K562 (cell line): ENCODE results near the gene BAD. TPM values are rescaled to one million over a fixed set of nuclear protein-coding genes. Genes with fewer than 3 reads are reported as not detected.
A peak's percentile ranks its signal among the peaks of the same experiment; 100 is the strongest.

Experiments
- BMI1 ChIP-seq: fragments of 150-350 bp; IDR thresholded peaks from 2 replicates; pipeline ENCODE4 v1.6.1; 2014; ENCODE audit warnings: low read length
- KLF16 ChIP-seq: IDR thresholded peaks from 2 replicates; pipeline ENCODE4 v1.6.1; 2016; ENCODE audit warnings: antibody characterized with exemption
- NBN ChIP-seq: fragments of 450-650 bp; IDR thresholded peaks from 2 replicates; pipeline ENCODE4 v1.6.1; 2016; ENCODE audit warnings: low read depth, mild to moderate bottlenecking
- NCOA1 ChIP-seq: fragments of 450-650 bp; IDR thresholded peaks from 2 replicates; pipeline ENCODE4 v1.6.1; 2016; ENCODE audit warnings: low read depth
- PREB ChIP-seq: sonication (generic); formaldehyde crosslinking; IDR thresholded peaks from 2 replicates; pipeline ENCODE4 v1.8.1; 2023; ENCODE audit warnings: mild to moderate bottlenecking, missing genetic modification reagents
- SMARCE1 ChIP-seq: fragments of 450-650 bp; IDR thresholded peaks from 2 replicates; pipeline ENCODE4 v1.7.1; 2016; ENCODE audit warnings: mild to moderate bottlenecking
- SRSF3 ChIP-seq: fragments of 200-400 bp; formaldehyde crosslinking; IDR thresholded peaks from 2 replicates; pipeline ENCODE4 v1.6.1; 2016; ENCODE audit warnings: mild to moderate bottlenecking, low read length, moderate library complexity; ENCODE audit not compliant: insufficient read depth
- SUPT5H ChIP-seq: fragments of 450-650 bp; IDR thresholded peaks from 2 replicates; pipeline ENCODE4 v1.6.1; 2016
- TEAD1 ChIP-seq, 2 experiments: fragments of 450-650 bp in 1 of 2; sonication (generic) in 1 of 2; formaldehyde crosslinking; IDR thresholded peaks; 2 replicates each; pipeline versions ENCODE4 v1.4.0 to v1.8.0; 2020 to 2022; ENCODE audit warnings: mild to moderate bottlenecking in 2 of 2, missing genetic modification reagents in 1 of 2
- ZNF121 ChIP-seq: sonication (generic); formaldehyde crosslinking; conservative IDR thresholded peaks from 2 replicates; pipeline ENCODE4 v1.8.0; 2022; ENCODE audit warnings: missing genetic modification reagents
- ZNF263 ChIP-seq: sonication (generic); formaldehyde crosslinking; IDR thresholded peaks from 2 replicates; pipeline ENCODE4 v1.8.0; 2022; ENCODE audit warnings: mild to moderate bottlenecking, missing genetic modification reagents, borderline replicate concordance
- ZNF592 ChIP-seq: fragments of 450-650 bp; IDR thresholded peaks from 2 replicates; pipeline ENCODE4 v1.6.1; 2017; ENCODE audit warnings: antibody characterized with exemption, mild to moderate bottlenecking
- ZNF717 ChIP-seq: fragments of 250-450 bp; sonication (Bioruptor Pico); IDR thresholded peaks from 2 replicates; pipeline ENCODE4 v1.5.0; 2021
- ZNF740 ChIP-seq, 3 experiments: fragments of 200-800 bp in 1 of 3; sonication (Bioruptor generic) in 1 of 3; sonication (generic) in 1 of 3; formaldehyde crosslinking in 1 of 3; IDR thresholded peaks; 2 replicates each; pipeline versions ENCODE4 v1.6.1 to v1.8.0; 2016 to 2022; ENCODE audit warnings: mild to moderate bottlenecking in 2 of 3, missing compliant biosample characterization in 2 of 3, missing genetic modification characterization in 2 of 3, missing genetic modification reagents in 1 of 3
- polyA plus RNA-seq, 8 experiments: library from polyadenylated mRNA; depleted of rRNA in 4 of 8; stranded (reverse) in 5 of 8; unstranded in 3 of 8; fragments of >200 nt; fragmentation: Nextera tagmentation in 2 of 8; fragmentation: Illumina TruSeq in 1 of 8; extraction: Ambion mirVana in 2 of 8; extraction: Trizol in 1 of 8; gene quantifications; 2 replicates each; pipeline versions ENCODE4 v1.2.1 to v1.2.3, GENCODE V29; 2011 to 2014; ENCODE audit warnings: inconsistent platforms in 1 of 8, missing spikeins in 1 of 8
- total RNA-seq, 7 experiments: library from RNA; depleted of rRNA in 6 of 7; stranded (reverse); fragments of >200 nt in 6 of 7; fragmentation: Illumina TruSeq in 2 of 7; extraction: Trizol in 2 of 7; gene quantifications; 2 replicates each; pipeline versions ENCODE4 v1.2.1 to v1.2.3, GENCODE V29; 2011 to 2021; ENCODE audit warnings: low replicate concordance in 1 of 7
- TF ChIP-seq, protein P1 (sequence below): sonication (generic); IDR thresholded peaks from 2 replicates; pipeline ENCODE4 v1.6.1; 2016
- TF ChIP-seq, protein P2 (sequence below), 2 experiments: fragments of 450-650 bp; IDR thresholded peaks; 2 replicates each; pipeline ENCODE4 v1.6.1; 2018; ENCODE audit warnings: mild to moderate bottlenecking in 2 of 2, low read depth in 1 of 2; ENCODE audit not compliant: partially characterized antibody in 2 of 2

Gene BAD
- total and polyA plus RNA-seq, 9 of the 15 experiments (the other 6 are each of a cell fraction or from before 2014, with no cell fraction given) = 0.61 to 45.6 (median 11.8) TPM

- TF ChIP-seq KLF16 = no peak
- TF ChIP-seq BMI1 = no peak
- no peak for TF ChIP-seq NCOA1
- no peak for TF ChIP-seq SRSF3
- TF ChIP-seq TEAD1 (CRISPR knock-in tag; IDR thresholded peaks at IDR 0.05) = 0 out of 4 replicates have a peak, but pooled peaks of 1 of the 2 experiments have one; percentile 48
- TF ChIP-seq ZNF263 (CRISPR knock-in tag) = peak; percentile 40; the same call in 1 of the 2 replicates
- TF ChIP-seq, protein P1, sequence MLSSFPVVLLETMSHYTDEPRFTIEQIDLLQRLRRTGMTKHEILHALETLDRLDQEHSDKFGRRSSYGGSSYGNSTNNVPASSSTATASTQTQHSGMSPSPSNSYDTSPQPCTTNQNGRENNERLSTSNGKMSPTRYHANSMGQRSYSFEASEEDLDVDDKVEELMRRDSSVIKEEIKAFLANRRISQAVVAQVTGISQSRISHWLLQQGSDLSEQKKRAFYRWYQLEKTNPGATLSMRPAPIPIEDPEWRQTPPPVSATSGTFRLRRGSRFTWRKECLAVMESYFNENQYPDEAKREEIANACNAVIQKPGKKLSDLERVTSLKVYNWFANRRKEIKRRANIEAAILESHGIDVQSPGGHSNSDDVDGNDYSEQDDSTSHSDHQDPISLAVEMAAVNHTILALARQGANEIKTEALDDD = no peak
- no peak; the same call in 1 of the 2 replicates for TF ChIP-seq ZNF740 (CRISPR knock-in tag; IDR thresholded peaks at IDR 0.05)
- TF ChIP-seq ZNF740 (tag; IDR thresholded peaks at IDR 0.05) = no peak; a peak in 1 of 4 replicates
- TF ChIP-seq SUPT5H = peak; percentile 77
- TF ChIP-seq PREB (CRISPR knock-in tag) = no peak
- peak; percentile 55 for TF ChIP-seq SMARCE1
- no peak for TF ChIP-seq NBN
- TF ChIP-seq, protein P2, sequence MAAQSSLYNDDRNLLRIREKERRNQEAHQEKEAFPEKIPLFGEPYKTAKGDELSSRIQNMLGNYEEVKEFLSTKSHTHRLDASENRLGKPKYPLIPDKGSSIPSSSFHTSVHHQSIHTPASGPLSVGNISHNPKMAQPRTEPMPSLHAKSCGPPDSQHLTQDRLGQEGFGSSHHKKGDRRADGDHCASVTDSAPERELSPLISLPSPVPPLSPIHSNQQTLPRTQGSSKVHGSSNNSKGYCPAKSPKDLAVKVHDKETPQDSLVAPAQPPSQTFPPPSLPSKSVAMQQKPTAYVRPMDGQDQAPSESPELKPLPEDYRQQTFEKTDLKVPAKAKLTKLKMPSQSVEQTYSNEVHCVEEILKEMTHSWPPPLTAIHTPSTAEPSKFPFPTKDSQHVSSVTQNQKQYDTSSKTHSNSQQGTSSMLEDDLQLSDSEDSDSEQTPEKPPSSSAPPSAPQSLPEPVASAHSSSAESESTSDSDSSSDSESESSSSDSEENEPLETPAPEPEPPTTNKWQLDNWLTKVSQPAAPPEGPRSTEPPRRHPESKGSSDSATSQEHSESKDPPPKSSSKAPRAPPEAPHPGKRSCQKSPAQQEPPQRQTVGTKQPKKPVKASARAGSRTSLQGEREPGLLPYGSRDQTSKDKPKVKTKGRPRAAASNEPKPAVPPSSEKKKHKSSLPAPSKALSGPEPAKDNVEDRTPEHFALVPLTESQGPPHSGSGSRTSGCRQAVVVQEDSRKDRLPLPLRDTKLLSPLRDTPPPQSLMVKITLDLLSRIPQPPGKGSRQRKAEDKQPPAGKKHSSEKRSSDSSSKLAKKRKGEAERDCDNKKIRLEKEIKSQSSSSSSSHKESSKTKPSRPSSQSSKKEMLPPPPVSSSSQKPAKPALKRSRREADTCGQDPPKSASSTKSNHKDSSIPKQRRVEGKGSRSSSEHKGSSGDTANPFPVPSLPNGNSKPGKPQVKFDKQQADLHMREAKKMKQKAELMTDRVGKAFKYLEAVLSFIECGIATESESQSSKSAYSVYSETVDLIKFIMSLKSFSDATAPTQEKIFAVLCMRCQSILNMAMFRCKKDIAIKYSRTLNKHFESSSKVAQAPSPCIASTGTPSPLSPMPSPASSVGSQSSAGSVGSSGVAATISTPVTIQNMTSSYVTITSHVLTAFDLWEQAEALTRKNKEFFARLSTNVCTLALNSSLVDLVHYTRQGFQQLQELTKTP (IDR thresholded peaks at IDR 0.05; ENCODE audit: low read depth in 1 of 2, partially characterized antibody in 2 of 2) = peak in 1 of 2 experiments; percentile 48
- TF ChIP-seq ZNF121 (CRISPR knock-in tag) = no peak
- peak; percentile 81 for TF ChIP-seq ZNF592
- TF ChIP-seq ZNF717 (CRISPR knock-in tag) = no peak
These were observed 33.7 kb upstream of the BAD start, which contains the start of gene PRDX5 (continued) for GRCh38 chr11:64317961-64318765.
